Stimulated activated CD8-positive, alpha-beta memory T cell treated with anti-CD3 and anti-CD28 coated beads, Interleukin-7, amount 100 ng/mL, for 1 hour (primary cell): Measurements from ENCODE around the gene EP400.

Experiments
- DNase-seq, 2 donors: peaks; one replicate each; pipeline ENCODE4 v3.0.0-alpha.2; 2020; ENCODE audit warnings: low read depth in 2 of 2

Gene EP400

GRCh38 chr12:131927110-131928079 is 22.3 kb upstream of the EP400 start:
- DNase-seq = no peak

- no peak for DNase-seq
These were observed 21.5 kb upstream of the EP400 start for GRCh38 chr12:131928080-131928710.

- peak; percentile 86 to 87 for DNase-seq
These were observed 20.8 kb upstream of the EP400 start, which contains the start of gene PUS1 for GRCh38 chr12:131928711-131929580. PUS1 (plus strand) TSS chr12:131929276; CDS start chr12:131929723, 447 bp downstream.

GRCh38 chr12:131929581-131930456 is 19.9 kb upstream of the EP400 start:
- no peak for DNase-seq

- DNase-seq = no peak
These were observed 19.2 kb upstream of the EP400 start for GRCh38 chr12:131930510-131930909.

GRCh38 chr12:131933387-131933786 is 16.4 kb upstream of the EP400 start:
- no peak for DNase-seq

GRCh38 chr12:131934535-131934934 is 15.2 kb upstream of the EP400 start:
- no peak for DNase-seq

- no peak for DNase-seq
These were observed 11.7 kb upstream of the EP400 start for GRCh38 chr12:131938082-131938481.

GRCh38 chr12:131939007-131939406 is 10.7 kb upstream of the EP400 start:
- DNase-seq = no peak

GRCh38 chr12:131940141-131940547 is 9.6 kb upstream of the EP400 start:
- no peak for DNase-seq

GRCh38 chr12:131941116-131941986 is 8.4 kb upstream of the EP400 start:
- no peak for DNase-seq

GRCh38 chr12:131941987-131942341 is 7.8 kb upstream of the EP400 start:
- no peak for DNase-seq

- DNase-seq = no peak
These were observed 7.1 kb upstream of the EP400 start for GRCh38 chr12:131942671-131943070.

GRCh38 chr12:131943389-131943788 is 6.4 kb upstream of the EP400 start:
- DNase-seq = no peak

- DNase-seq = no peak
These were observed 5.9 kb upstream of the EP400 start for GRCh38 chr12:131943876-131944275.

- DNase-seq = no peak
These were observed 5.0 kb upstream of the EP400 start for GRCh38 chr12:131944601-131945251.

- no peak for DNase-seq
These were observed 3.0 kb upstream of the EP400 start for GRCh38 chr12:131946757-131947156.

GRCh38 chr12:131947482-131948027 is 2.2 kb upstream of the EP400 start:
- no peak for DNase-seq

- DNase-seq = no peak
These were observed 1.5 kb upstream of the EP400 start for GRCh38 chr12:131948166-131948712.
